Keratinocyte (primary cell): ENCODE results near the gene SLC27A1. TPM values are rescaled to one million over a fixed set of nuclear protein-coding genes. Genes with fewer than 3 reads are reported as not detected.

ENCODE experiments used
- DNase-seq: peaks from one replicate; pipeline ENCODE4 v3.0.0-alpha.2; 2011; ENCODE audit warnings: low read depth, missing footprints, low spot score
- FAIRE-seq: peaks from 2 replicates; lab custom pipeline; 2011; peaks lifted over from hg19 to GRCh38; lab: Jason Lieb, UNC
- H2AFZ ChIP-seq: 2 replicates; pipeline ENCODE4 v1.6.0; 2012; ENCODE audit warnings: low read length, control low read depth, inconsistent platforms; ENCODE audit not compliant: control insufficient read depth
- H3K27ac ChIP-seq: 2 replicates; pipeline ENCODE4 v1.5.1; 2011; ENCODE audit warnings: low read length; ENCODE audit not compliant: control insufficient read depth, insufficient read depth
- H3K27me3 ChIP-seq: 3 replicates; pipeline ENCODE4 v1.6.0; 2011; ENCODE audit warnings: low read length; ENCODE audit not compliant: control insufficient read depth, insufficient read depth; ENCODE audit errors: extremely low read depth
- H3K36me3 ChIP-seq, 2 experiments: 2 replicates in 1 of 2; 3 replicates in 1 of 2; pipeline ENCODE4 v1.5.1; 2011; ENCODE audit warnings: low read length in 2 of 2, mild to moderate bottlenecking in 1 of 2; ENCODE audit not compliant: control insufficient read depth in 2 of 2, insufficient read depth in 2 of 2; ENCODE audit errors: extremely low read depth in 1 of 2
- H3K4me1 ChIP-seq: 3 replicates; pipeline ENCODE4 v1.5.1; 2011; ENCODE audit warnings: low read length; ENCODE audit not compliant: control insufficient read depth, insufficient read depth; ENCODE audit errors: extremely low read depth
- H3K4me2 ChIP-seq: 3 replicates; pipeline ENCODE4 v1.6.0; 2011; ENCODE audit warnings: low read depth, low read length; ENCODE audit not compliant: control insufficient read depth, insufficient read depth; ENCODE audit errors: extremely low read depth
- H3K4me3 ChIP-seq, 3 experiments: fragments of 200-600 bp in 1 of 3; sonication (generic) in 1 of 3; 2 replicates in 2 of 3; 3 replicates in 1 of 3; pipeline ENCODE4 v1.5.1; 2011 to 2016; ENCODE audit warnings: low read length in 3 of 3, mild to moderate bottlenecking in 3 of 3, control low read depth in 2 of 3, inconsistent platforms in 1 of 3, low read depth in 1 of 3, mixed read lengths in 1 of 3, mixed run types in 1 of 3, moderate library complexity in 1 of 3; ENCODE audit not compliant: control insufficient read depth in 2 of 3, insufficient read depth in 2 of 3; ENCODE audit errors: extremely low read depth in 1 of 3
- H3K79me2 ChIP-seq: 2 replicates; pipeline ENCODE4 v1.6.0; 2012; ENCODE audit warnings: low read length; ENCODE audit not compliant: control insufficient read depth, insufficient read depth
- H3K9ac ChIP-seq: 3 replicates; pipeline ENCODE4 v1.6.0; 2011; ENCODE audit warnings: low read length; ENCODE audit not compliant: control insufficient read depth, insufficient read depth; ENCODE audit errors: extremely low read depth
- H3K9me1 ChIP-seq: 3 replicates; pipeline ENCODE4 v1.6.0; 2011; ENCODE audit warnings: low read length; ENCODE audit not compliant: control insufficient read depth, insufficient read depth; ENCODE audit errors: extremely low read depth
- H3K9me3 ChIP-seq: 2 replicates; pipeline ENCODE4 v1.5.1; 2012; ENCODE audit warnings: low read depth, low read length; ENCODE audit not compliant: control insufficient read depth
- H4K20me1 ChIP-seq: 3 replicates; pipeline ENCODE4 v1.6.0; 2011; ENCODE audit warnings: low read length; ENCODE audit not compliant: control insufficient read depth, insufficient read depth; ENCODE audit errors: extremely low read depth
- EZH2 ChIP-seq: IDR thresholded peaks from one replicate; pipeline ENCODE4 v1.6.1; 2012; ENCODE audit warnings: inconsistent platforms, mild to moderate bottlenecking, low read length, moderate library complexity
- dilution Hi-C: fragments of 300-500 bp; cut with MboI; formaldehyde crosslinking; loops from one replicate; pipeline ENCODE4 v1.7.0; 2020; ENCODE audit warnings: low sequenced_read_pairs; ENCODE audit not compliant: extremely low pct_ligation_motif_present
- polyA plus RNA-seq, 5 experiments: library from polyadenylated mRNA; depleted of rRNA in 3 of 5; stranded (reverse) in 3 of 5; stranded (forward) in 1 of 5; unstranded in 1 of 5; fragments of >200 nt; gene quantifications; 1 replicate in 1 of 5; 2 replicates in 3 of 5; 3 replicates in 1 of 5; pipeline versions ENCODE4 v1.2.1 to v1.2.3, GENCODE V29; 2011 to 2012; ENCODE audit warnings: missing spikeins in 2 of 5, low read depth in 1 of 5, low replicate concordance in 1 of 5
- TF ChIP-seq, protein P1 (sequence below), 3 experiments: IDR thresholded peaks in 1 of 3; conservative IDR thresholded peaks in 1 of 3; optimal IDR thresholded peaks in 1 of 3; 2 replicates in 2 of 3; 3 replicates in 1 of 3; pipeline versions ENCODE3 to v1.5.1; 2011; ENCODE audit warnings: low read length in 3 of 3, mild to moderate bottlenecking in 3 of 3, moderate library complexity in 2 of 3, control low read depth in 1 of 3, inconsistent platforms in 1 of 3; ENCODE audit not compliant: insufficient read depth in 2 of 3; ENCODE audit errors: extremely low read depth in 1 of 3

SLC27A1 gene
- polyA plus RNA-seq, 1 donor (not counting 4 experiments of a cell fraction or from before 2014, with no cell fraction given) = 8.4 TPM

- Histone ChIP-seq H3K79me2 (peaks cover 25% of the 10 kb centered on the region), H3K4me3 (peak within 1 kb of the TSS; percentile 88 to 99 (median 96)), H4K20me1 (no peaks in the 10 kb centered on the region), H3K9ac (peak within 1 kb of the TSS; percentile 85), H2AFZ (peak within 1 kb of the TSS; percentile 92), H3K9me1 (no peaks in the 10 kb centered on the region), H3K4me1 (peaks cover 13% of the 10 kb centered on the region), H3K27ac (peak within 1 kb of the TSS; percentile 56), H3K36me3 (peaks cover 14 to 16% of the 10 kb centered on the region in 2 experiments), H3K4me2 (peak within 1 kb of the TSS; percentile 77), H3K27me3 (no peaks in the 10 kb centered on the region), H3K9me3 (no peaks in the 10 kb centered on the region)
- TF ChIP-seq EZH2 = no peak
- TF ChIP-seq, protein P1, sequence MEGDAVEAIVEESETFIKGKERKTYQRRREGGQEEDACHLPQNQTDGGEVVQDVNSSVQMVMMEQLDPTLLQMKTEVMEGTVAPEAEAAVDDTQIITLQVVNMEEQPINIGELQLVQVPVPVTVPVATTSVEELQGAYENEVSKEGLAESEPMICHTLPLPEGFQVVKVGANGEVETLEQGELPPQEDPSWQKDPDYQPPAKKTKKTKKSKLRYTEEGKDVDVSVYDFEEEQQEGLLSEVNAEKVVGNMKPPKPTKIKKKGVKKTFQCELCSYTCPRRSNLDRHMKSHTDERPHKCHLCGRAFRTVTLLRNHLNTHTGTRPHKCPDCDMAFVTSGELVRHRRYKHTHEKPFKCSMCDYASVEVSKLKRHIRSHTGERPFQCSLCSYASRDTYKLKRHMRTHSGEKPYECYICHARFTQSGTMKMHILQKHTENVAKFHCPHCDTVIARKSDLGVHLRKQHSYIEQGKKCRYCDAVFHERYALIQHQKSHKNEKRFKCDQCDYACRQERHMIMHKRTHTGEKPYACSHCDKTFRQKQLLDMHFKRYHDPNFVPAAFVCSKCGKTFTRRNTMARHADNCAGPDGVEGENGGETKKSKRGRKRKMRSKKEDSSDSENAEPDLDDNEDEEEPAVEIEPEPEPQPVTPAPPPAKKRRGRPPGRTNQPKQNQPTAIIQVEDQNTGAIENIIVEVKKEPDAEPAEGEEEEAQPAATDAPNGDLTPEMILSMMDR (optimal IDR thresholded peaks at IDR 0.05 in 1 of 3, IDR thresholded peaks at IDR 0.05 in 1 of 3, conservative IDR thresholded peaks at IDR 0.05 in 1 of 3; ENCODE audit: extremely low read depth in 1 of 3, insufficient read depth in 2 of 3, low read length in 3 of 3) = no peak
- no peak for FAIRE-seq
- dilution Hi-C loops = no loop called here
- peak; percentile 73 for DNase-seq
These were observed 85.2 kb downstream of the SLC27A1 start, which contains the start of gene COLGALT1 for GRCh38 chr19:17555480-17555928. Gene COLGALT1 (plus strand): TSS chr19:17555649. CDS start chr19:17555714, 65 bp downstream.

Other genes with a start within 250 kb of the SLC27A1 start
- gene OCEL1, start 244.3 kb upstream of the SLC27A1 start, polyA plus RNA-seq = 2.1 to 6.6 TPM (median 2.2 TPM) in 3 replicates
- gene NR2F6, start 224.6 kb upstream of the SLC27A1 start, polyA plus RNA-seq = 12.3 to 20.2 TPM (median 12.9 TPM) in 3 replicates
- not detected in 3 replicates for gene USHBP1, start 205.8 kb upstream of the SLC27A1 start, polyA plus RNA-seq
- 83.1 to 92.8 TPM (median 83.1 TPM) in 3 replicates for gene BABAM1, start 203.1 kb upstream of the SLC27A1 start, polyA plus RNA-seq
- 0.30 to 0.41 TPM (median 0.39 TPM) in 3 replicates for gene ANKLE1, start 188.6 kb upstream of the SLC27A1 start, polyA plus RNA-seq
- 4.1 to 11.2 TPM (median 8.7 TPM) in 3 replicates for gene ABHD8, start 167.1 kb upstream of the SLC27A1 start, polyA plus RNA-seq
- gene MRPL34, start 164.7 kb upstream of the SLC27A1 start, polyA plus RNA-seq = 49.2 to 63.7 TPM (median 59.6 TPM) in 3 replicates
- 59.4 to 75.4 TPM (median 62.8 TPM) in 3 replicates for gene DDA1, start 161.0 kb upstream of the SLC27A1 start, polyA plus RNA-seq
- gene ANO8, start 135.7 kb upstream of the SLC27A1 start, polyA plus RNA-seq = 1.1 to 2.7 TPM (median 1.6 TPM) in 3 replicates
- gene GTPBP3, start 133.0 kb upstream of the SLC27A1 start, polyA plus RNA-seq = 7.2 to 9.3 TPM (median 8.9 TPM) in 3 replicates
- gene PLVAP, start 93.2 kb upstream of the SLC27A1 start, polyA plus RNA-seq = not detected in 3 replicates
- gene CCDC194, start 76.3 kb upstream of the SLC27A1 start, polyA plus RNA-seq = not detected in 3 replicates
- gene BST2, start 64.9 kb upstream of the SLC27A1 start, polyA plus RNA-seq = 4.0 to 8.4 TPM (median 4.4 TPM) in 3 replicates
- gene MVB12A, start 50.5 kb upstream of the SLC27A1 start, polyA plus RNA-seq = 23.3 to 36.6 TPM (median 33.0 TPM) in 3 replicates
- 0.04 to 0.08 TPM (median 0.06 TPM) in 3 replicates for gene TMEM221, start 21.9 kb upstream of the SLC27A1 start, polyA plus RNA-seq
- not detected in 3 replicates for gene NXNL1, start 9.6 kb upstream of the SLC27A1 start, polyA plus RNA-seq
- 30.2 to 71.5 TPM (median 33.8 TPM) in 3 replicates for gene PGLS, start 41.1 kb downstream of the SLC27A1 start, polyA plus RNA-seq
- 89.4 to 126 TPM (median 90.9 TPM) in 3 replicates for gene COLGALT1, start 85.1 kb downstream of the SLC27A1 start, polyA plus RNA-seq
- gene UNC13A, start 217.8 kb downstream of the SLC27A1 start, polyA plus RNA-seq = under 0.01 TPM in 1 of 3 replicates, not detected in the others
- 3.7 to 10.7 TPM (median 4.4 TPM) in 3 replicates for gene MAP1S, start 249.0 kb downstream of the SLC27A1 start, polyA plus RNA-seq